A673 (cell line): Measurements from ENCODE around the gene NAB2.
"Not testable (repeated sequence)": the region's sequence is repeated elsewhere in the genome, so short reads cannot be mapped to it uniquely, and the experiment has no call there.

ENCODE experiments used
- CTCF ChIP-seq: fragments of 300-800, 200-600 bp; sonication (generic); conservative IDR thresholded peaks from 2 replicates; pipeline ENCODE4 v1.5.1; 2017; ENCODE audit warnings: low read depth, mild to moderate bottlenecking, antibody characterized with exemption, low read length, moderate library complexity, mixed read lengths
- EZH2 ChIP-seq: fragments of 200-600 bp; sonication (generic); IDR thresholded peaks from 2 replicates; pipeline ENCODE4 v1.6.1; 2017; ENCODE audit warnings: borderline replicate concordance, low read depth, mild to moderate bottlenecking, mixed read lengths, antibody characterized with exemption, low read length; ENCODE audit not compliant: poor library complexity, severe bottlenecking

- not testable (repeated sequence) for TF ChIP-seq CTCF, EZH2
Measured at GRCh38 chr12:57053146-57053545, 35.8 kb upstream of the NAB2 start.
